ENCODE data around the gene NAPSA. TPM values are rescaled to one million over a fixed set of nuclear protein-coding genes. Genes with fewer than 3 reads are reported as not detected.
A peak's percentile ranks its signal among the peaks of the same experiment; 100 is the strongest.

Gene NAPSA
- total RNA-seq, 2 donors from 2014 or later = 1.9 to 6.1 TPM

DNA sequence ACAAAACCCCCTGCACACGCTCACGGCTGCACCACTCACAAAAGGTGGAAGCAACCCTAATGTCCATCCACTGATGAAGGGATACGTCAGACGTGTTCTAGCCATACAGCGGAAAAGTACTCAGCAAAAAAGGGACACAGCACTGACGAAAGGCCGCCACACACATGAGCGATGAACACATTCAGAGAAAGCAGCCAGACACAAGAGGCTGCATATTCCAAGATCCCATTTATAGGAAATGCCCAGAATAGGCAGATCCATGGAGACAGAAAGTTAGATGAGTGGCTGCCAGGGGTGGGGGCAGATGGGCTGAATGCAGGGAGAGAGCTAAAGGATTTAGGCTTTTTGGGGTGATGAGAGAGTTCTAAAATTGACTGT is 22.4 kb upstream of the NAPSA start:
- no peak for DNase-seq
- no peaks in the 10 kb centered on the region for H3K36me3 ChIP-seq
- intact Hi-C loops (cut with DNase I) = no loop called here
- H3K4me1 ChIP-seq = peaks cover 3% of the 10 kb centered on the region
- no peak overlapping the region for H3K9ac ChIP-seq (ENCODE audit: low read depth in 2 of 2, low read length in 2 of 2)
- no peaks in the 10 kb centered on the region for H3K27me3 ChIP-seq
- H3K9me3 ChIP-seq = no peaks in the 10 kb centered on the region
- no peak overlapping the region for H3K4me3 ChIP-seq
- no peak overlapping the region for H3K27ac ChIP-seq
- TF ChIP-seq, protein P1, sequence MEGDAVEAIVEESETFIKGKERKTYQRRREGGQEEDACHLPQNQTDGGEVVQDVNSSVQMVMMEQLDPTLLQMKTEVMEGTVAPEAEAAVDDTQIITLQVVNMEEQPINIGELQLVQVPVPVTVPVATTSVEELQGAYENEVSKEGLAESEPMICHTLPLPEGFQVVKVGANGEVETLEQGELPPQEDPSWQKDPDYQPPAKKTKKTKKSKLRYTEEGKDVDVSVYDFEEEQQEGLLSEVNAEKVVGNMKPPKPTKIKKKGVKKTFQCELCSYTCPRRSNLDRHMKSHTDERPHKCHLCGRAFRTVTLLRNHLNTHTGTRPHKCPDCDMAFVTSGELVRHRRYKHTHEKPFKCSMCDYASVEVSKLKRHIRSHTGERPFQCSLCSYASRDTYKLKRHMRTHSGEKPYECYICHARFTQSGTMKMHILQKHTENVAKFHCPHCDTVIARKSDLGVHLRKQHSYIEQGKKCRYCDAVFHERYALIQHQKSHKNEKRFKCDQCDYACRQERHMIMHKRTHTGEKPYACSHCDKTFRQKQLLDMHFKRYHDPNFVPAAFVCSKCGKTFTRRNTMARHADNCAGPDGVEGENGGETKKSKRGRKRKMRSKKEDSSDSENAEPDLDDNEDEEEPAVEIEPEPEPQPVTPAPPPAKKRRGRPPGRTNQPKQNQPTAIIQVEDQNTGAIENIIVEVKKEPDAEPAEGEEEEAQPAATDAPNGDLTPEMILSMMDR (IDR thresholded peaks at IDR 0.05) = no peak

DNA sequence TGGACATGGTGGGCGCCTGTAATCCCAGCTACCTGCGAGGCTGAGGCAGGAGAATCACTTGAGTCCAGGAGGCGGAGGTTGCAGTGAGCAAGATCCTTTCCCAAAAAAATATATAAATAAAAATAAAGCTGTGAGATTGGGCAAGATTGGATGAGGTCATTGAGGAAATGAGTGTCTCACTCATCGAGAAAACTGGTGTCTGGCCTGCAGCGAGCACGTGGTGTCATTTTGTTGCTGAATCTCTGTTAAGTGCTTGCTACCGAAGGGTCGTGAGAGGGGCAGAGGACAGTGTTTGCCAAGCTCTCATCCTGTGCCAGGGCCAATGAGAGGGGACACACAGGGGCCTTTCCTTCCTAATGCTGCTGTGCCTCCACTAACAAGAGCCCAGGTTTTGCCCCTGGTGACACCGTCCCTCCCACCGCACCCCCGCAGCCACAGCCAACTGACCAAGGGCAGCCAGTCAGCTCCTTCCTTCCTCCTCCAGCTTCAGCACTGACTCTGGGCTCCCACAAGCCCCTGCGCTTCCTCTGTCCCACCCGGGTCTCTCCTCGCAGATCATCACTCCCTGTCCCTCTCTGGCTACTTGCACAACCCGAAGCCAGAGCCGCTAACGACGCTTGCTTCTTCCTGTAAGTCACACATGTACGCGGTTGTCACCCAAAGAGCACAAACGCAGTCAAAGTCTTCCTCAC is 21.9 kb upstream of the NAPSA start:
- Histone ChIP-seq H3K4me1 (peaks cover 3% of the 10 kb centered on the region), H3K36me3 (no peaks in the 10 kb centered on the region), H3K9ac (ENCODE audit: low read depth in 2 of 2, low read length in 2 of 2) (no peak overlapping the region), H3K27me3 (no peaks in the 10 kb centered on the region), H3K4me3 (no peak overlapping the region), H3K9me3 (no peaks in the 10 kb centered on the region), H3K27ac (no peak overlapping the region)
- DNase-seq = no peak
- intact Hi-C loops (cut with DNase I) = no loop called here
- TF ChIP-seq, protein P1 (IDR thresholded peaks at IDR 0.05) = no peak

DNA sequence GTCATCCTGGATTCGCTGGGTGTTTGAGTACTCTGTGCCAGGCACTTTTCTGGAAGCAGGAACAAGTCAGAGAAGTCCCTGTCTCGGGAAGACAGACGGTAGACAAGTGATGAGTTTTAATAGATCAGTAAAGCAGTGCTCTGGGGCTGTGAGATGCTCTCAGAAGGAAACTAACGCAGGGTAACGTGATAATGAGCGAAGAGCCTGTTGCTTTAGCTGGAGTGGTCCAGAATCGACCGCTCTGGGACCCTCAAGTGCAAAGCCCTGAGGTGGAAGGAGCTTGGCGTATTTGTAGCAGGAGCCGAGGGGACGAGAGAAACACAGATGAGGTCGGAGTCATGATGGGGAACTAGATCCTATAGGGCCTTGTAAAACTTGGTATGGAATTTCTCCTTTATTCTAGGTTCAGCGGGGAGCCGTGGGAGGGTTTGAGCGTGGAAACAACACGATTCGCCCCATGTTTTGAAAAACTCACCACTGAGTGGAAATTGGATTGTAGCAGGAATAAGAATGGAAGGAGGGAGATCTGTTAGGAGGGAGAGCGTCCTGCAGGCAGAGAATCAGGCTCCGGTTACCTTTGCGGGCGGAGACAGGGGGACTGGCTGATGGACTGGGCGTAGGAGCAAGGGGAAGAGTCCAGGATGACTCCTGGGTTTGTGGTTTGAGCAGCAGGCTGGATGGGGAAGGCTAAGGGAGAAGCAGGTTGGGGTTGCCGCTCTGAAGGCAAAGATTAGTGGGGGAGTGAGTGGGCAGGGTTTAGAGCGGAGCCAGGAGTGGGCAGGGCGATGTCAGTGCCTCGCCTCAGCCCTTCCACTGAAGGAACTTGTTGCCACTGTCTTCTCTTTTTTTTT is 19.5 kb upstream of the NAPSA start:
- Histone ChIP-seq H3K9me3 (no peaks in the 10 kb centered on the region), H3K36me3 (peaks cover 2% of the 10 kb centered on the region), H3K27me3 (no peaks in the 10 kb centered on the region), H3K9ac (ENCODE audit: low read depth in 2 of 2, low read length in 2 of 2) (peak overlapping the region; percentile 54 to 78), H3K4me1 (peaks cover 3% of the 10 kb centered on the region), H3K4me3 (peak overlapping the region; percentile 53), H3K27ac (peak overlapping the region; percentile 74)
- no peak for DNase-seq
- TF ChIP-seq, protein P1 (IDR thresholded peaks at IDR 0.05) = no peak
- intact Hi-C loops (cut with DNase I) = no loop called here

DNA sequence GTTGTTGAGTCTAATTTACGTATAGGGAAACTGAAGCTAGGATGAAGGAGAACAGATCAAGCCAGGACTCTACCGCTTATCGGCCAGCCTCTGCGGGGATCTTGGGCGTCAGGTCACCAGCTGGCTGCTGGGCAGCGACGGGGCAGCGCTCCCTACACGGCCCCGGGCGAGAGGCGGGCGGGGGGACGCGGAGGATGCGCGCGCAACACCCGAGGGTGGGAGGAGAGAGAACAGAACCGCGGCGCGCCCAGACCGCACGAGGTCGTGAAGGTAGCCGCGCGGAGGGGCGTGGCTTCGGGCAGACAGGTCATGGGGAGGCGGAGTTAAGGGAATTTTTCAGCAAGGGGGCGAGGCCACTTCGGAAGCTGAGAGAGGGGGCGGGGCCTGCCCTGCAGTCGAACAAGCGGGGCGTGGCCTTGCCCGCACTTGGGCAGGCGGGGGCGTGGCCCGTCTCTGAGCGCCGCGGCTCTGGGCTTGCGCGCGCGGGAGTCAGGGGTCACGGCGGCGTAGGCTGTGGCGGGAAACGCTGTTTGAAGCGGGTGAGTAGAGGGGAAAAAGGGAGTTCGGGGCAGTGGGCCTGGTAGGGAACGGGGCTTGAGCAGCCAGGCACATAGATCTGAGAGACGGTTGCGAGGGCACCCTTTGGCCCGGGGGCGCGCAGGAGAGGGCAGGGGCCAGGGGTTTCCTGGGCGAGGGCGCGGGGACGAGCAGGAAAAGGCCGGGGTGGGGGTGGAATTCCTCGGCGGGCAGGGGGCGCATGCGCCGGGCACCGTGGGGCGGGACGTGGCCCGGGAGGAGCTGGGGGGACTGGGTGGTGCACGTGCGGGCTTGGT is 18.6 kb upstream of the NAPSA start, which contains the start of gene POLD1:
Gene POLD1 (plus strand): TSS at position 496 of the 833 bp plus-strand sequence. CDS start 14,505 bp downstream, outside the sequence.
- peaks cover 3% of the 10 kb centered on the region for H3K4me1 ChIP-seq
- peak; percentile 99 for DNase-seq
- no peaks in the 10 kb centered on the region for H3K27me3 ChIP-seq
- H3K27ac ChIP-seq = peak within 1 kb of the TSS; percentile 74
- peak within 1 kb of the TSS; percentile 53 for H3K4me3 ChIP-seq
- TF ChIP-seq, protein P1 (IDR thresholded peaks at IDR 0.05) = no peak
- intact Hi-C loops (cut with DNase I) = no loop called here
- peak within 1 kb of the TSS; percentile 54 to 81 for H3K9ac ChIP-seq (ENCODE audit: low read depth in 2 of 2, low read length in 2 of 2)
- H3K36me3 ChIP-seq = peaks cover 9% of the 10 kb centered on the region
- H3K9me3 ChIP-seq = no peaks in the 10 kb centered on the region
